H1 (cell line): Measurements from ENCODE around the gene SPATA7. TPM values are rescaled to one million over a fixed set of nuclear protein-coding genes. Genes with fewer than 3 reads are reported as not detected.

Source experiments
- CTCF ChIA-PET: fragments of 300-600 bp; sonication (Branson Sonifier 250); formaldehyde crosslinking; loops from one replicate; lab custom pipeline; 2021; ENCODE audit not compliant: partially characterized antibody; lab: Charles Lee
- POLR2A ChIA-PET: fragments of 300-600 bp; sonication (Branson Sonifier 250); formaldehyde crosslinking; loops from one replicate; lab custom pipeline; 2021; ENCODE audit warnings: inconsistent platforms; ENCODE audit not compliant: partially characterized antibody; lab: Charles Lee
- DNase-seq, 2 experiments: peaks; one replicate each; pipeline versions ENCODE4 v3.0.0 to v3.0.0-alpha.2; 2010 to 2022; ENCODE audit warnings: low spot score in 2 of 2, low read depth in 1 of 2, mixed read lengths in 1 of 2
- FAIRE-seq: peaks from 2 replicates; lab custom pipeline; 2011; peaks lifted over from hg19 to GRCh38; lab: Jason Lieb, UNC
- H2AFZ ChIP-seq: 2 replicates; pipeline ENCODE4 v1.8.1; 2012; ENCODE audit warnings: low read length, inconsistent platforms
- H2AK5ac ChIP-seq: 2 replicates; pipeline ENCODE4 v1.6.1; 2013; ENCODE audit warnings: low read depth, low read length
- H2BK120ac ChIP-seq: replicated peaks from 2 replicates; pipeline ENCODE3; 2013; ENCODE audit warnings: low read depth, low read length, inconsistent platforms
- H2BK12ac ChIP-seq: 2 replicates; pipeline ENCODE4 v1.6.1; 2013; ENCODE audit warnings: low read depth, low read length
- H2BK15ac ChIP-seq: 2 replicates; pipeline ENCODE4 v1.6.1; 2013; ENCODE audit warnings: low read length
- H2BK20ac ChIP-seq: 2 replicates; pipeline ENCODE4 v1.6.1; 2013; ENCODE audit warnings: low read length
- H2BK5ac ChIP-seq: 2 replicates; pipeline ENCODE4 v1.6.1; 2013; ENCODE audit warnings: low read depth, low read length
- H3K14ac ChIP-seq: 2 replicates; pipeline ENCODE4 v1.6.1; 2013; ENCODE audit warnings: inconsistent platforms; ENCODE audit not compliant: insufficient read length
- H3K18ac ChIP-seq: 2 replicates; pipeline ENCODE4 v1.6.1; 2013; ENCODE audit warnings: low read length; ENCODE audit errors: extremely low read depth
- H3K23ac ChIP-seq: 2 replicates; pipeline ENCODE4 v1.6.1; 2013; ENCODE audit warnings: inconsistent platforms; ENCODE audit not compliant: insufficient read length
- H3K23me2 ChIP-seq: 2 replicates; pipeline ENCODE4 v1.6.1; 2013; ENCODE audit warnings: low read depth, low read length
- H3K27ac ChIP-seq: 2 replicates; pipeline ENCODE4 v1.6.1; 2011; ENCODE audit warnings: low read depth, low read length, inconsistent platforms
- H3K27me3 ChIP-seq, 4 experiments: replicated peaks in 1 of 4; 1 replicate in 1 of 4; 2 replicates in 3 of 4; pipeline versions ENCODE4 v1.6.1 to v1.8.1; 2011 to 2013; ENCODE audit warnings: low read length in 3 of 4, mild to moderate bottlenecking in 3 of 4, inconsistent platforms in 2 of 4, mixed read lengths in 2 of 4, moderate library complexity in 1 of 4; ENCODE audit not compliant: control insufficient read depth in 3 of 4, insufficient read depth in 3 of 4; ENCODE audit errors: extremely low read depth in 1 of 4
- H3K36me3 ChIP-seq, 4 experiments: 2 replicates each; pipeline versions ENCODE4 v1.6.1 to v1.8.1; 2011 to 2013; ENCODE audit warnings: mild to moderate bottlenecking in 4 of 4, low read length in 3 of 4, moderate library complexity in 2 of 4, control low read depth in 1 of 4, inconsistent platforms in 1 of 4; ENCODE audit not compliant: insufficient read depth in 4 of 4, control insufficient read depth in 2 of 4
- H3K4ac ChIP-seq: replicated peaks from 2 replicates; pipeline ENCODE3; 2013; ENCODE audit warnings: low read length, low read depth, mixed read lengths, inconsistent platforms; ENCODE audit not compliant: insufficient read length
- H3K4me1 ChIP-seq, 4 experiments: replicated peaks in 1 of 4; 1 replicate in 1 of 4; 2 replicates in 3 of 4; pipeline versions ENCODE4 v1.6.1 to v1.8.1; 2011 to 2013; ENCODE audit warnings: low read length in 3 of 4, inconsistent platforms in 2 of 4, mixed read lengths in 1 of 4; ENCODE audit not compliant: insufficient read depth in 4 of 4, control insufficient read depth in 3 of 4
- H3K4me2 ChIP-seq, 2 experiments: 2 replicates each; pipeline versions ENCODE4 v1.6.1 to v1.8.1; 2011 to 2013; ENCODE audit warnings: low read depth in 2 of 2, low read length in 2 of 2, control low read depth in 1 of 2, inconsistent platforms in 1 of 2, mild to moderate bottlenecking in 1 of 2; ENCODE audit not compliant: insufficient read depth in 1 of 2
- H3K4me3 ChIP-seq, 4 experiments: fragments of 200-600, 300-600 bp in 1 of 4; sonication (generic), shearing (Covaris generic), sonication (Bioruptor Twin) in 1 of 4; 2 replicates each; pipeline versions ENCODE4 v1.5.1 to v1.8.1; 2011 to 2016; ENCODE audit warnings: low read length in 4 of 4, low read depth in 3 of 4, control low read depth in 2 of 4, inconsistent platforms in 2 of 4, mild to moderate bottlenecking in 2 of 4, mixed read lengths in 1 of 4, moderate library complexity in 1 of 4; ENCODE audit not compliant: insufficient read depth in 2 of 4; ENCODE audit errors: extremely low read depth in 1 of 4
- H3K56ac ChIP-seq: replicated peaks from 2 replicates; pipeline ENCODE3; 2013; ENCODE audit warnings: low read depth, mild to moderate bottlenecking, mixed read lengths, low read length, inconsistent platforms; ENCODE audit not compliant: insufficient read length
- H3K79me1 ChIP-seq: 2 replicates; pipeline ENCODE4 v1.6.1; 2013; ENCODE audit warnings: low read depth, low read length, control low read depth
- H3K79me2 ChIP-seq, 2 experiments: 2 replicates each; pipeline versions ENCODE4 v1.6.1 to v1.8.1; 2012 to 2013; ENCODE audit warnings: low read length in 2 of 2, mild to moderate bottlenecking in 2 of 2, inconsistent platforms in 1 of 2; ENCODE audit not compliant: insufficient read depth in 2 of 2, control insufficient read depth in 1 of 2
- H3K9ac ChIP-seq, 4 experiments: replicated peaks in 1 of 4; 1 replicate in 1 of 4; 2 replicates in 3 of 4; pipeline versions ENCODE4 v1.6.1 to v1.8.1; 2011 to 2013; ENCODE audit warnings: low read depth in 3 of 4, low read length in 3 of 4, control low read depth in 2 of 4, mild to moderate bottlenecking in 2 of 4, moderate library complexity in 2 of 4, inconsistent platforms in 1 of 4; ENCODE audit errors: extremely low read depth in 1 of 4
- H3K9me3 ChIP-seq, 2 experiments: 2 replicates each; pipeline versions ENCODE4 v1.6.1 to v1.8.1; 2012 to 2013; ENCODE audit warnings: mild to moderate bottlenecking in 2 of 2, moderate library complexity in 2 of 2, control low read depth in 1 of 2, inconsistent platforms in 1 of 2, low read depth in 1 of 2, low read length in 1 of 2, mixed read lengths in 1 of 2; ENCODE audit not compliant: insufficient read depth in 2 of 2
- H4K20me1 ChIP-seq, 2 experiments: replicated peaks in 1 of 2; 2 replicates each; pipeline versions ENCODE3 to v1.8.1; 2011 to 2013; ENCODE audit warnings: inconsistent platforms in 2 of 2, low read length in 2 of 2, mild to moderate bottlenecking in 1 of 2; ENCODE audit not compliant: insufficient read depth in 2 of 2, control insufficient read depth in 1 of 2
- H4K5ac ChIP-seq: 2 replicates; pipeline ENCODE4 v1.6.1; 2013; ENCODE audit warnings: low read length, low read depth, mixed read lengths, inconsistent platforms; ENCODE audit not compliant: insufficient read length
- H4K8ac ChIP-seq: 2 replicates; pipeline ENCODE4 v1.8.0; 2013; ENCODE audit warnings: mild to moderate bottlenecking, moderate library complexity, low read length, inconsistent platforms; ENCODE audit not compliant: insufficient read depth; ENCODE audit errors: extremely low read depth
- H4K91ac ChIP-seq: replicated peaks from 2 replicates; pipeline ENCODE3; 2013; ENCODE audit warnings: low read length, mixed read lengths, inconsistent platforms; ENCODE audit not compliant: insufficient read length
- FOSL1 ChIP-seq: IDR thresholded peaks from 2 replicates; pipeline ENCODE4 v1.6.1; 2011; ENCODE audit warnings: mild to moderate bottlenecking, low read depth, low read length, moderate library complexity; ENCODE audit not compliant: insufficient read depth
- POLR2A ChIP-seq, 2 experiments: IDR thresholded peaks; 1 replicate in 1 of 2; 2 replicates in 1 of 2; pipeline ENCODE4 v1.6.1; 2011; ENCODE audit warnings: low read depth in 2 of 2, low read length in 2 of 2, mild to moderate bottlenecking in 2 of 2; ENCODE audit errors: control extremely low read depth in 1 of 2
- WGBS, 2 experiments: shearing (Covaris generic) in 1 of 2; methylation state at CpG; one replicate each; pipeline versions ENCODE4 v1.1.6 to v1.1.7; 2013 to 2015; ENCODE audit warnings: low lambda C conversion rate in 2 of 2, mixed read lengths in 2 of 2, inconsistent platforms in 1 of 2, low coverage in 1 of 2, missing lambda C conversion rate in 1 of 2; ENCODE audit not compliant: insufficient replicate concordance in 2 of 2, insufficient coverage in 1 of 2, insufficient read length in 1 of 2; ENCODE audit errors: extremely low coverage in 1 of 2, missing lambda C conversion rate in 1 of 2; 5-methylcytosine and 5-hydroxymethylcytosine counted together
- polyA plus RNA-seq, 7 experiments: library from polyadenylated mRNA; depleted of rRNA in 3 of 7; stranded (reverse) in 5 of 7; unstranded in 2 of 7; fragments of >200 nt in 5 of 7; fragments of 200-250 nt in 2 of 7; gene quantifications; 1 replicate in 5 of 7; 2 replicates in 1 of 7; 4 replicates in 1 of 7; pipeline versions ENCODE4 v1.2.1 to v1.2.3, GENCODE V29; 2011 to 2013; ENCODE audit warnings: missing spikeins in 2 of 7, mixed read lengths in 2 of 7
- total RNA-seq: library from RNA; stranded (reverse); fragmentation: NEBNext Ultra II Directional; extraction: Animal tissue kit (Norgen Biotek cat#: 25700); gene quantifications from 2 replicates; pipeline ENCODE4 v1.2.1, GENCODE V29; 2021
- TF ChIP-seq, protein P1 (sequence below): IDR thresholded peaks from 2 replicates; pipeline ENCODE4 v1.6.1; 2012; ENCODE audit warnings: inconsistent platforms

Gene SPATA7
- total and polyA plus RNA-seq, 2 of the 8 experiments (the other 6 are each of a cell fraction or from before 2014, with no cell fraction given): 3.8 to 6.7 TPM

DNA sequence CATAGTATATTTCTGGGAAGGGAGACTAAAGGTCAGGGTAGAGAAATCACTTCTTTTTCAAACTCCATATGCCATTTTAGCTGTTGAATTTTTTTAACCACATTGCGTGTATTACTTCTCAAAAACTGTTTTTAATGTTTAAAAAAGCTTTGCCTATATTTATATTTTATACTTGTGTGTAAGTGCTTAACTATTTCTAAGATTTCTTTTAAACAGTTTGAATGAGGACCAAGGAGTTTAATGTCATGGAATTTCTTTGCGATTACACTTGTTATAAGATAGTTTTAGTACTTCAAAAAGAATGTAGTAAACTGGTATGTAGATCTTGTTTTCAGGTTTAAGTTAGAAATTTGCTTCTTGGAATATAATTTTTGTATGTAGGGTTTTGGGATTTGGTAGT is 7.2 kb downstream of the SPATA7 start:
- Histone ChIP-seq H3K56ac (no peak overlapping the region), H4K91ac (no peak overlapping the region)
- no peak for TF ChIP-seq FOSL1
- no peak for TF ChIP-seq POLR2A (IDR thresholded peaks at IDR 0.05; ENCODE audit: control extremely low read depth in 1 of 2, low read depth in 2 of 2, low read length in 2 of 2)
- TF ChIP-seq, protein P1, sequence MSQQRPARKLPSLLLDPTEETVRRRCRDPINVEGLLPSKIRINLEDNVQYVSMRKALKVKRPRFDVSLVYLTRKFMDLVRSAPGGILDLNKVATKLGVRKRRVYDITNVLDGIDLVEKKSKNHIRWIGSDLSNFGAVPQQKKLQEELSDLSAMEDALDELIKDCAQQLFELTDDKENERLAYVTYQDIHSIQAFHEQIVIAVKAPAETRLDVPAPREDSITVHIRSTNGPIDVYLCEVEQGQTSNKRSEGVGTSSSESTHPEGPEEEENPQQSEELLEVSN: no peak
- TF ChIP-seq, all 59 proteins: peak for 0
- Histone ChIP-seq H4K5ac (no peak overlapping the region), H3K4me2 (no peak overlapping the region), H3K23ac (no peak overlapping the region), H2AFZ (no peak overlapping the region), H4K20me1 (no peaks in the 10 kb centered on the region), H3K23me2 (no peaks in the 10 kb centered on the region), H3K9me3 (no peaks in the 10 kb centered on the region), H2BK12ac (no peak overlapping the region), H2BK20ac (no peak overlapping the region), H3K79me1 (no peaks in the 10 kb centered on the region), H3K27ac (no peak overlapping the region), H4K8ac (no peak overlapping the region), H3K4ac (no peak overlapping the region), H3K79me2 (no peaks in the 10 kb centered on the region), H3K27me3 (no peaks in the 10 kb centered on the region), H2BK120ac (no peak overlapping the region), H3K9ac (no peak overlapping the region), H3K14ac (no peak overlapping the region), H3K4me1 (no peaks in the 10 kb centered on the region), H3K4me3 (no peak overlapping the region), H2BK5ac (no peak overlapping the region), H3K36me3 (peaks cover 0 to 3% (median under 1%) of the 10 kb centered on the region in 4 experiments; a peak in 1 of 8 replicates), H2BK15ac (no peak overlapping the region), H3K18ac (no peak overlapping the region), H2AK5ac (no peak overlapping the region)
- DNase-seq (no peak), FAIRE-seq (no peak)
- POLR2A ChIA-PET: no interaction called here
- WGBS, 2 experiments: 93% methylated on average over 2 of the region's 2 CpGs; no CpG with 5 or more reads in 1 of the 2 experiments
- CTCF ChIA-PET: interaction anchor here (1.6 kb wide), 1 partner anchor 203 kb away, joined by 6 read pairs; no protein-coding TSS in a partner anchor
